ENCODE data around the gene MBOAT1.
A peak's percentile ranks its signal among the peaks of the same experiment; 100 is the strongest.

MBOAT1 gene

DNA sequence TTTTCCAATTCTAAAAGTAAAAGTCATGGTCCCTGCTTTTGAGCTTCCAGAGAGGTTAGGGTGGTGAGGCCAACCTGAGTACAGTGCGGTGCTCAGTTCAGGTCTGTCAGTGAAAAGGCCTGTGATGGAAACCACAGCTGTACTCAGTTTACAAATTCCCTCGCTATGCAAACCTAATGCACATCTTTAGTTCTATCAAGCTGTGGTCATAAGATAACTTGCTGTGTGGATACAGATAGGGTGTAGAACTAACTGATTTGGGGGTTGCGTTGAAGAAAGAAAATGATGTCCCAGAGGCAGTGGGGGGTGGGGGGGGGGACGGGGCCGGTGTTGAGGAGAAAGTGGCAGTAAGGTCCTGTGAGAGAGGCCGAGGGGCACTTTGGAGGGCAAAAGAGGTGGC lies 22.8 kb upstream of the MBOAT1 start:
- H3K4me3 ChIP-seq (ENCODE audit: low read depth, low read length) = no peak overlapping the region

DNA sequence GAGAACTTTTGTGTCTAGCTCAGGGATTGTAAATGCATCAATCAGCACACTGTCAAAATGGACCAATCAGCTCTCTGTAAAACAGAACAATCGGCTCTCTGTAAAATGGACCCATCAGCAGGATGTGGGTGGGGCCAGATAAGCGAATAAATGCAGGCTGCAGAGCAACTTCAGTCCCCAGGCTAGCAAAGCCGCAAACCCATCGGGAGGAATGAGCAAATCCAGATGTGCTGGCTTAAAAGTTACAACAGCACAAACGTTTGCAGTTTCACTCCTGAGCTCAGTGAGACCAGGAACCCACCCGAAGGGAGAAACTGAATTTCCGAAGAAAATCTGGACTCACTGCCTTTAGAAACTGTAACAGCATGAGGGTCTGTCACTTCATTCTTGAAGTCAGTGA lies 21.9 kb upstream of the MBOAT1 start:
- H3K4me3 ChIP-seq (ENCODE audit: low read depth, low read length) = no peak overlapping the region
- DNase-seq (ENCODE audit: low read depth) = no peak

More for the DNA sequence above, 22.8 kb upstream of the MBOAT1 start:
- no peak for DNase-seq (ENCODE audit: low read depth)

DNA sequence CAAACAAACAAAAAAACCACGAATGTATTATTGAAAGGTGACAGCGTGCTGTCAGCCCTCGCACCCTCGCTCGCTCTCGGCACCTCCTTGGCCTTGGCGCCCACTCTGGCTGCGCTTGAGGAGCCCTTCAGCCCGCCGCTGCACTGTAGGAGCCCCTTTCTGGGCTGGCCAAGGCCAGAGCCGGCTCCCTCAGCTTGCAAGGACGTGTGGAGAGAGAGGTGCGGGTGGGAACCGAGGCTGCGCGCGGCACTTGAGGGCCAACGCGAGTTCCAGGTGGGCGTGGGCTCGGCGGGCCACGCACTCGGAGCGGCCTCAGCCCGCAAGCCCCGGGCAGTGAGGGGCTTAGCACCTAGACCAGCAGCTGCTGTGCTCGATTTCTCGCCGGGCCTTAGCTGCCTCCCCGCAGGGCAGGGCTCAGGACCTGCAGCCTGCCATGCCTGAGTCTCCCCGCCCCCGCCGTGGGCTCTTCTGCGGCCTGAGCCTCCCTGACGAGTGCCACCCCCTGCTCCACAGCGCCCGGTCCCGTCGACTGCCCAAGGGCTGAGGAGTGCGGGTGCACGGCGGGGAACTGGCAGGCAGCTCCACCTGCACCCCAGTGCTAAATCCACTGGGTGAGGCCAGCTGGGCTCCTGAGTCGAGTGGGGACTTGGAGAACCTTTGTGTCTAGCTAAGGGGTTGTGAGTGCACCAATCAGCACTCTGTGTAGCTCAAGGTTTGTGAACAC lies 20.9 kb upstream of the MBOAT1 start:
- no peak overlapping the region for H3K4me3 ChIP-seq (ENCODE audit: low read depth, low read length)
- DNase-seq (ENCODE audit: low read depth) = no peak

DNA sequence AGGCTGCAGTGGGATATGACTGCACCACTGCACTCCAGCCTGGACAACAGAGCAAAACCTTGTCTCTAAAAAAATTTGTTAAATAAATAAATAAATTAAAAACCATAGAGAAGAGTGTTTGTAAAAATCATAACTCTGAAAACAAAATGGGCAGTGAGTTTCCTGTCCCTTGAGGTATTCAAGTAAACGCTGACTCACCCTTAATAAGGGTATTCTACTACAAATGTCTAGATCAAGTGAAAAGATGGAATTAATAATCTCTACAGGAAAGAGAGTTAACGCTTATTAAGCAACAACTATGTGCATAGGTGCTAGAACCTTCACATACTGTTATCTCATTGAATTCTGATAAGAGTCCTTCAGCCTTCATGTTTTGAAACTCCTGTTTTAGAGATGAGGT lies 19.9 kb upstream of the MBOAT1 start:
- H3K4me3 ChIP-seq (ENCODE audit: low read depth, low read length) = no peak overlapping the region
- no peak for DNase-seq (ENCODE audit: low read depth)

DNA sequence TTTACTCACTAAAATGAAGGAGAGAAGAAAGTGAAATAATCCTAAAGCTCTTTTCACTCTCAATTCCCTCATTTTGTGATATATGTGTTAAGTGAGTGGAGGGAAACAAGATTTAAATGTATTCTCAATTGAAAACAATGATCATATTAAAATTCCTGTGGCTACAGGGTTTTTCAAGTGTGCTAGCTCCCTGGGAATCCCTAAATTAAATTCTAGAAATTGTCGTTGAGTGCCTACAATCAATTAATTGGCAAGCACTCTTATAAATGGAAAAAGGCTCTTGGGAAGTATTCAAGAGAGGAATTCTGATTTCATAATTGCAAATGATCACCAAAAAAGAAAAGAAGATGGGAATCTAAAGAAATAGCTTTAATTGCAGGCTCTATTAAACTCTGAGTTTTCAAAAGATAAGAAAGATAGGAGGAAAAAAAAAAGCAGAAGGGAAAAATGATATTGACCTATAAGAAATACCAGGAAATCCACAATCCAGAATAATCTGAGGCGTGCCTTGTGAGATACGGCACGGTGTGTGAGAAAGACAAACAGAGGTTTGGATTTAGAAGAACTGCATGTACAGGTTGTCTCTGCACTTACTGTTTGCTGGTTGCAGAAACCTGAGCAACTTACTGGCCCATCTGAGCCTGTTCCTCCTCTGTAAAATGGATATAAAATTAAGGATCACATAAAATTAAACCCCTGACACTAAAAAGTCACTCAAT lies 18.3 kb upstream of the MBOAT1 start:
- H3K4me3 ChIP-seq (ENCODE audit: low read depth, low read length) = no peak overlapping the region
- no peak for DNase-seq (ENCODE audit: low read depth)

DNA sequence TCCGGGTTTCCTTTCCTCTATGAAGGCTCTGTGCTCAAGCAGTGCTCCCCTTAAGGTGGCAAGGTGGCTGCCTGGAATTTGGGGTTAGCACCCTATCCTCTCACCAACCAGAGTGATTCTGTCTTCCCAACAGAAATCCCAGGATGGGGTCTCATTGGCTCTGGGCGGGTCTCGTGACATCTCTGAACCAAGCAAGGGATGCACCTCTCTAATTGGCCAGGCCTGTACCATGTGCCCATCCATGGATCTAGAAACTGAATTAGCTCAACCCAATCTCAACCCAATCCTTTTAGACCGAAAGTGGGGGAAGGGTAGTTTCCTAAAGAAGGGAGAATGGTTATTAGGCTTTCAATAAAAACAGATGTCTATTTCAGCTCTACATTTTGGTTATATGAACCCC lies 17.6 kb upstream of the MBOAT1 start:
- H3K4me3 ChIP-seq (ENCODE audit: low read depth, low read length) = no peak overlapping the region

DNA sequence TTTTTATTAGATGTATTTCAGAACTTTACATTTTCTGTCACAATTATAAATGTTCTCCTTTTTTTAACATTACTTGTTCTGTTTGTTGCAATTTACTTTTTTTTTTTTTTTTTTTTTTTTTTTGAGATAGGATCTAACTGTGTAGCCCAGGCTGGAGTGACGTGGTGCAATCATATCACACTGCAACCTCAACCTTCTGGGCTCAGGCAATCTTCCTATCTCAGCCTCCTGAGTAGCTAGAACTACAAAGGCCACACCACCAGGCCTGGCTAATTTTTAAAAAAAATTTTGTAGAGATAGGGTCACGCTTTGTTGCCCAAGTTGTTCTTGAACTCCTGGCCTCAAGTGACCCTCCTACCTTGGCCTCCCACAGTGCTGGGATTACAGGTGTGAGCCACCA lies 15.1 kb upstream of the MBOAT1 start:
- no peak overlapping the region for H3K4me3 ChIP-seq (ENCODE audit: low read depth, low read length)
- no peak for DNase-seq (ENCODE audit: low read depth)

More for the DNA sequence above, 17.6 kb upstream of the MBOAT1 start:
- no peak for DNase-seq (ENCODE audit: low read depth)

DNA sequence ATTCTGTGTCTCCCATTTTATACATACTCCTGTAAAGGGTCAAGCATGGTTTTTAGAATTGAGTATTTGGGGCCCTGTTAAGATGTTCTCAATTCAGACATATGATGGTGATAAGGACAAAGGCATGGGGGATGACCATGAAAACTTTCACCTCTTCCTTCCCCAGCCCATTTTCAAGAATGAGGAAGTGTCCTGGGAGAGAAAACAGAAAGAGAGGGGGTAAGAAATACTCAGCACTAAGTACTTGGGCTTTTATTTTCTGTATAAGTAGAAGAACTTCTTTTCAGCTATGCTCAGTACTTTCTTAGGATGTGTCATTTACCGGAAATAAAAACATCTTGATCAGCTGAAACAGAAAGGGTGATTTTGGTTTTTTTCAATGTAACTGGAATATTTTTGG lies 10.9 kb upstream of the MBOAT1 start:
- no peak overlapping the region for H3K4me3 ChIP-seq (ENCODE audit: low read depth, low read length)
- no peak for DNase-seq (ENCODE audit: low read depth)

DNA sequence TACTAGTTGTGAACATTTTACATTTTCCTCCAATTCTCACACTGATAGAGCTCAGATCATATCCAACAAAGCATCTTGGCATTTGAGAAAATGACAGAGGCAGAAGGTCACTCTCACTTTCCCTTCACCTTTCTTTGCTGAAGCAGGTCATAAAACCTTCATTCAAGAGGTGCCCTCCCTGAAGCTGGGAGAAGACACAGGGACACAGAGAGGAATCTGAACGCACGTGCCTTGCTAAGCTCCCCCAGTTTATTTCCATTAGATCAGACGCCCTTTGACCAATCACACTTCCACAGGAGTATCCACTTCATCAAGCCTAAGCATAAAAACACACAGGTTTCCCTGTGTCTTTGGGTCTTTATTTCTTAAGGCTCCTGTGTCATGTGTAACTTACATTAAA lies 9.2 kb upstream of the MBOAT1 start:
- no peak for DNase-seq (ENCODE audit: low read depth)
- H3K4me3 ChIP-seq (ENCODE audit: low read depth, low read length) = no peak overlapping the region

DNA sequence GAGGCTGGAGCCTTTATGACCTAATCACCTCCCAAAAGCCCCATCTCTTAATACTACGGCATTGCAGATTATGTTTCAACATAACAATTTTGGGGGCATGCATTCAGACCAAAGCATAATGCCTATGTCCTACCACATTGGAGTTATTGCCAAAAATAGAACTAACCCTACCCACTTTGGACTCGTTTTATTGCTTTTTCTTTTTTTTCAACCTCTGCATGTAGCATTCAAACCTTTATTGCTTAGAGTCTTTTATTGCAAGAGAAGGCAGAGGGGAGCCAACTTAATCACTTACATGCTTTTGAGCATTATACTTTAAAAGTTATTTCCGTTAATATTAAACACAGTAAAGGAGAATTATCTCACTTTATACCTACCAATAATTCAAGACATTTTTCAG lies 8.1 kb upstream of the MBOAT1 start:
- H3K4me3 ChIP-seq (ENCODE audit: low read depth, low read length) = no peak overlapping the region
- DNase-seq (ENCODE audit: low read depth) = no peak

DNA sequence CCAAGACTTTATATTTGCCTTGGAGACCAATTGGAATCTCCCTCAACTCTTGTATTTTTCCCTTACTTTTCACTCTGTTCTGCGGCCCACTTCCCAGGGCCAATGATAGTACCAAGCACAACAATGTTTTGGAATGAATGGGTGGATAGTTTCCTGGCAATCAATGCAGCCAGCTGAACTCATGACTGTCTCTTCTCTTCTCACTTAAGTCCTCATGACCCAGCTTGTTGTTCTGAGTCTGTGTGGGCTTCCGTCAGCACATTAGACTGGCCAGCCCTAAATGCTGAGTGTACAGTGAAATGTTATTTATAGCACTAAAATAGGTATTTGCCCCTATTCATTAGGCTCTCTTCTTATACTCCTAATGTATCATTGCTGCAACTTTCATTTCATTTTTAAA lies 5.6 kb upstream of the MBOAT1 start:
- no peak for DNase-seq (ENCODE audit: low read depth)
- H3K4me3 ChIP-seq (ENCODE audit: low read depth, low read length) = no peak overlapping the region

DNA sequence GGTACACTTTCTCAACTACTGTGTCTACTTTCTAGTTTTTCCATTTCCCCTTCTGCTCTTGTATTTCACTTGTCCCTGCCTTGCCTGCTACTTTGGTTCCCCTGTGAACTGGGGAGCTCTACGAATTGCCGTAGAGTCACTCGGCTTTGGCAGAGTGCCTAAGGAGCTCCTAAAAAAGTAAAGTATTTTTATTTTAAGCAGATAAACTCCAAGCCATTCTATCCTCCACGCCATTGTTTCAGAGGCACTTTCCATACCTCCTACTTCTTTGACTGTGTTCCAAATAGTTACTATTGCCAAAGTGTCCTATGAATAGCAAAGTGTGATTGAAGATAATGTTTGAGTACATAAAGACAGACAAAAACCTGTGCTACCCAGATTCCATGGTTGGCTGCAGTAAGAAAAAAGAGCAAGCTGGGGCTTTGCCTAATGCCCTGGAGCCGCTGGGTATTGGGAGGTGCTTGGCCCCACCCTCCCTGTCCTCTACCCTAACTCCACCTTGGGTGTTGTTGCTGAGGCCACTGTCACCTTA lies 5.1 kb upstream of the MBOAT1 start:
- H3K4me3 ChIP-seq (ENCODE audit: low read depth, low read length) = no peak overlapping the region
- DNase-seq (ENCODE audit: low read depth) = no peak

DNA sequence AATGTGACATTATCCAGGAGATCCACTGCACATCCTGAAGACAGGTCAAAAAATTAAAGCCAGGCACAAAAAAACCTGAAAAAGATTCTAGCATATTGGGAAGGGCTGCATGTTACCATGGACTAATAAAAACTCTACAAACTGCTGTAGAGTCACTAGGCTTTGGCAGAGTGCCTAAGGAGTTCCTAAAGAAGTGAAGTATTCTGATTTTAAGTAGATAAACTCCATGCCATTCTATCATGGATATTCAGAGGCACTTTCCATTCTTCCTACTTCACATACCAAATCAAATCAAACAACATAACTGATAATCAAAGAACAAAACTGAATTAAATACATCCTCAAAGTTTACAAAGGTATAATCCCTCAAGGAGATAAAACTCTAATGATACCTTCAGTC lies 3.0 kb upstream of the MBOAT1 start:
- no peak overlapping the region for H3K4me3 ChIP-seq (ENCODE audit: low read depth, low read length)
- DNase-seq (ENCODE audit: low read depth) = no peak

DNA sequence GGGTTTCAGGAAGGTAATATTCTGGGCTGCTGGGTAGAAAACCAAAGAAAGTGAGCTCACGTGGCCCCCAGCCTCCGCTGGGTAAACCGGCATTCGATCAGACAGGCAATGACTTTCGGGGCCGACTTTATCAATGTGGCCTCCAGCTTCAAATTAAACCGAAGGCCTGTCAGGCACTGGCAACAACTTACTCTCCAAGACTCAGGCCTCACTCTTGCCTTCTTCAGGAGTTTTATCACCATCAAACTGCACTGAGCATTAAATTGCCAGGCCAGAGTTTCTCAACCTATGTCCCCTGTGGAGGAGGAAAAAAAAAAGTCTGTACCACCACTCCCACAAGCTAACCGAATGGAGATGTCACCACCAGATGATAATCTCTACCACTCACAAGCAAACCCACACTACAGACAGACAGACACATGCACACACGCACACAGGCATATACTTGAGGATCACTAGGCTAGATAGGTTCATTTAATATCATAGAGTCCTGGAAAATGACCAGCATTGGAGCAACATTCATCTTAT lies 1.1 kb upstream of the MBOAT1 start:
- peak overlapping the region; percentile 71 for H3K4me3 ChIP-seq (ENCODE audit: low read depth, low read length)
- no peak for DNase-seq (ENCODE audit: low read depth)

DNA sequence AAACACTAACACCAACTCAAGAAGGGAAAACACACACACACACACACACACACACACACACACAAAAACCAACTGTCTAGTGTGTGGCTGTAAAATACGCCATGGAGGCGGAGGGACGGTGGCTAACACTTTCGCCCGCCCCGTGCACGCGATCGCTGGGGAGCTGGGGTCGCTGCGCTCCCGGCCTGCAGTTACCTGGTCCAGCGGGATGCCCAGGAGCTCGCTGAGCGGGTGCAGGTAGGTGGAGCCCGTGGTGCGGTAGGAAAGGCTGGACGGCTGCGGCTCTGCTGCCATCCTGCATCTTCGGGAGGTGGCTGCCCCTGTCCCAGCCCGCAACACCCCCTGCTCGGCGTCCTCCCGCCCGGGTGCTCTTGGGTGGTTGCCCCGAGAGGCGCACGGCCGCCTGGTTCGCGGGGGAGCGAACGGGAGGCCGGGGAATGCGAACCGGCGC lies 303 bp downstream of the MBOAT1 start:
- no peak for DNase-seq (ENCODE audit: low read depth)
- H3K4me3 ChIP-seq (ENCODE audit: low read depth, low read length) = peak overlapping the region; percentile 71

DNA sequence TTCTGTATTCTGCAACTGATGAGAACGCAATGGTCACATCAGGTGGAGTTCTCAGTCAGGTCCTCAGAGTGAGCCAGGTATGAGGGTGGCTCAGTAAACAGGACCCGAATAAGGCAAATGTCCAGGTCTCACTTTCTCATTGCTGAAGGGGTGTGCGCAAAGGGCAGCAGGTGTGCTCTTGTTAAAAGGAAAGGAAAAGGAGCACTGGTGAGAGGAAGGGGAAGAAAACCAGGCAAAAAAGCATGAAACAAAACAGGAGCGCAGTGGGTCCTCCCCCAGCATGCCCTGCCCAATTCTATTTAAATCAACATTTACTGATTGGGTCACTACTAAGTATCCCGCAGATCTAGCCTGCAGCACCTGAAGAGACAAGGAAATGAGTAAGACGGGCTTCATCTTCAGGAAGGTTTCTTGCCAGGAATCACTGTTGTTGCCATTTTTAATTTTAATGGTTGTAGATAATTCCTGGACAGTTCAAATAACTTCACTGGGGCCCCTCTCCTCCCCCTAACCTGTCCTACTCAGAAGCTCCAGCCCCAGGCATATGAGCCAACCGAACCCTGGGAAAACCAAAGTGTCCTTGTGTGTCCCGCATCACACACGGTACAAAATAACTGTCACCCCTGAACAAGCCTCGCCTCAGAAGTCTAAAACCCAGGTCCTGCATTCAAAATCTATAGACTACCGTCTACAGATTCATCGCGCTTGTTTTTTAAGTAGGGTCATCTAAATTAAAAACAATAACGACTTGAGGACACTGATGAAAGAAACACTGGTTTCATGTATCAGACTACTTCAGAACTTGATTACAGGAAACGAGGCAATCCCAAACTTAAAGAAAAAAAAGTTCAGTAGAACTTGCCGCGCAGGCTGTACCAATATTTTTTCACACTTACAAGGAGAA lies 980 bp downstream of the MBOAT1 start:
- peak overlapping the region; percentile 71 for H3K4me3 ChIP-seq (ENCODE audit: low read depth, low read length)
- DNase-seq (ENCODE audit: low read depth) = no peak

DNA sequence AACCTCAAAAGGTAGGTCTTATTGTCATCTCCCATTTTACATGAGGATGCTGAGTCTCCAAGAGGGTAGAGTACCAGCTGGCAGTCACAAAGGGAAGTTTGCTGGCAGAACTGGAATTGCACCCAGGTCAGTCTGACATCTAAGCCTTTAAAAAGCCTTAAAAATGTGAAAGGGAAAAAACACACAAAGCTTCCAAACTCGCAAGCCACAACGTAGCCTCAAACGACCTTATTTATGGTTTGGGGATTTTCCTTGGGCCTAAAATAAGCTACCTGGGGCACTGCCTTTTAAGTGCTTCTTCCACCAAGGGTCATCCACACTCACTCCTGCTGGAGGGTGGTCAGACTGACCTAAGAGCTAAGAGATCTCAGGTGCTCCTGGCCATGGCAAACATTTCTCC lies 2.1 kb downstream of the MBOAT1 start:
- no peak for DNase-seq (ENCODE audit: low read depth)

DNA sequence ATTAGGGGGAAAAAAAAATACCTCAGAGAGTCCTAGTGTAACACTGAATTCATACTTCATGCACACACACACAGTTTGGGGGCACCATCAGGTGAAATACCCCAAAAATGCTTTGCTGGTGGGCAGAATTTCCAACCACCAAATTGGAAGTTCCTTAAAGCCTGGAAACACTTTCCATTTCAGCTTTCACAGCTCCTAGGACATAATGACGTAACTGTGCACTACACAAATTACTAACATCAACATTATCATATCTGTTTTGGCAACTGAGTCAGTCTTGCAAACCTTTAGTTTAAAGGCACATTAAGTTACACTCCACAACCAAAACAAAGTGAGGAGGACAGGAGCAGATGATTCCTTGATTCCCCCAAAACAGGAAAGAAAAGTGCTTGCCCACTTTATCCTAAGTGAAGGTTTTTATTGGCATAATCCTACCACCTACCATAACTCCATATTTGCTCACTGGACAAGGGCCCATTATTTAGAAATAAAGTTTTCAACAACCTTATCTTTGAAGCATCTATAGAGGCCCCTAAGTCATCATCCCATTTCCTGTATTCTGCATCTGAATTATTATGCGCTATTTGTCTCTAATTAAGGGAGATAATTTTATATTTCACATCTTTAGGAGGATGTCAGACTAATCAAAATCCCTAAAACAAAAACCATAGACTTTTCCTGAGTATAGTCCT lies 3.4 kb downstream of the MBOAT1 start:
- H3K4me3 ChIP-seq (ENCODE audit: low read depth, low read length) = no peak overlapping the region
- DNase-seq (ENCODE audit: low read depth) = no peak

More for the DNA sequence above, 2.1 kb downstream of the MBOAT1 start:
- H3K4me3 ChIP-seq (ENCODE audit: low read depth, low read length) = no peak overlapping the region

DNA sequence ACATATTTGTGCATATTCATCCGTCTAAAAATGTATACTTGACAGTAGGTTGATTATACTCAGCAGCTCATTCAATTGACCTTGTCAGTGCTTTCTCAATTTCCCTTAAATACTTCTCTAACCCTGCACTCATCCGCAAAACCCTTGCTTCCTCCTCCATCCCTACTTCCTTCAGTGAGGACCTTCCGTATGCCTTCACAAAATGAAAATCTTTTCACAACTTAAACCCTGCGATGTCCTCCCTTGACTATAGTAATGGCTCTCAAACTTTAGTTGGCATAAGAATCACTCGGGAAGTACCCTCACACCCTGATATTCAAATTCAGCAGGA lies 5.2 kb downstream of the MBOAT1 start:
- H3K4me3 ChIP-seq (ENCODE audit: low read depth, low read length) = no peak overlapping the region
- no peak for DNase-seq (ENCODE audit: low read depth)

Data from skeletal muscle cell (primary cell).